HG03159 (cell line): ENCODE measurements around the gene MROH2B.
"Not testable (repeated sequence)": the region's sequence is repeated elsewhere in the genome, so short reads cannot be mapped to it uniquely, and the experiment has no call there.

Source experiments
- ATAC-seq: cut with Tn5 transposase; IDR thresholded peaks from one replicate; pipeline ENCODE4 v1.9.1; 2021; ENCODE audit warnings: mild to moderate bottlenecking, moderate library complexity; ENCODE audit not compliant: unreplicated experiment

The MROH2B gene

DNA sequence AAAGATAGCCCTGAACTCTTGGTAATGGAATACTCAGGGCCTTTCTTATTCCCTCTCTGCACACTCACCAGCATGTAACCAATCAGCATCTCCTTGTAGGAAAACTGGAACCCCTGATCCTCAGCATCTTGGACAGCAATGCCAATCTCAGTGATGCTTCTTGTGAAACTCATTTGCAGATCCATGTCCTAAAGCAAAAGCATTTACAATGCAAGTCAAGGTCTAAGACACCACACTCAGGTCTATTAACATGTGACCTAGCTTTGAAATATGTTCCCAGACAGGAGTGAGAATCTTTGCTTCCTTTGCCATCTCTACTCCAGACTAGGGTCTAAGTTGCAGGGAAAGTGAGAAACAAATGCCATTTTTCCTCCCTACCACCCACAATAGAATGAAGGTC is 38.2 kb downstream of the MROH2B start:
- ATAC-seq: no peak

DNA sequence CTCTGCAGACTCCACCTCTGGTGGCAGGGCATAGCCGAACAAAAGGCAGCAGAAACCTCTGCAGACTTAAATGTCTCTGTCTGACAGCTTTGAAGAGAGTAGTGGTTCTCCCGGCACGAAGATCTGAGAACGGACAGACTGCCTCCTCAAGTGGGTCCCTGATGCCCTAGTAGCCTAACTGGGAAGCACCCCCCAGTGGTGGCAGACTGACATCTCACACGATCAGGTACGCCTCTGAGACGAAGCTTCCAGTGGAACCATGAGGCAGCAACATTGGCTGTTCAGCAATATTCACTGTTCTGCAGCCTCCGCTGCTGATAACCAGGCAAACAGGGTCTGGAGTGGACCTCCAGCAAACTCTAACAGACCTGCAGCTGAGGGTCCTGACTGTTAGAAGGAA is 48.5 kb downstream of the MROH2B start:
- not testable (repeated sequence) for ATAC-seq

DNA sequence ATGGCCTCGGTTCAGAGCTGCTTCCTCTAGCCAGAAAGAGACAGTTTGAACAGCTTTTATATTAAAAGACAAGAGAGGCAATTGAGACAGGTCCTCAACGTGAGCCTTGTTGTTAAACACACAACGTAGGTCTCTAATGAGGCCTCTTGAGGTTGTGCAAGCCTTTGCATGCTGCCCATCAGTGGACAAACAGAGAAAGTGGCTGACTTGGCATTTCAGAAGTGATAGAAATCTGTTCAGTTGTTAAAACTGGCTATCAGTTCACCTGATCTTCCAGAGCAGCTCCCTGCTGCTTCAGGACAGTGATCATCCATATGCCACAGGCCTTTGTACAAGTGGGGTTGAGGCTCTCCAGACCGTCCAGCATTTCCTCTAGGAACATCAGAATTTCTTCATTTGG is 58.8 kb downstream of the MROH2B start:
- ATAC-seq: no peak

DNA sequence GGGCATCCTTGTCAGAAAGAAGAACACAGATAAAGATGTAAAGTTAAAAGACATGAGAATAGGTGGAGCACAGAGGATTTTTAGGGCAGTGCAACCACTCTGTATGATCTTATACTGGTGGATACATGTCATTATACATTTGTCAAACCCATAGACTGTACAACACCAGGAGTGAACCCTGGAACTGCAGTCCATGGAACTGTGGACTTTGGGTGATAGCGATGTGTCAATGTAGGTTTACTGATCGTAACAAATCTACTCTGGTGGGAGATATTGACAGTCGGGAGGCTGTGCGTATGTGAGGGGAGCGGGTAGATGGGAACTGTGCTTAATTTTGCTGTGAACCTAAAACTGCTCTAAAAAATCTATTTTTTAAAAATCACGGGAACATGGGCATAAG is 60.6 kb downstream of the MROH2B start:
- ATAC-seq: no peak

DNA sequence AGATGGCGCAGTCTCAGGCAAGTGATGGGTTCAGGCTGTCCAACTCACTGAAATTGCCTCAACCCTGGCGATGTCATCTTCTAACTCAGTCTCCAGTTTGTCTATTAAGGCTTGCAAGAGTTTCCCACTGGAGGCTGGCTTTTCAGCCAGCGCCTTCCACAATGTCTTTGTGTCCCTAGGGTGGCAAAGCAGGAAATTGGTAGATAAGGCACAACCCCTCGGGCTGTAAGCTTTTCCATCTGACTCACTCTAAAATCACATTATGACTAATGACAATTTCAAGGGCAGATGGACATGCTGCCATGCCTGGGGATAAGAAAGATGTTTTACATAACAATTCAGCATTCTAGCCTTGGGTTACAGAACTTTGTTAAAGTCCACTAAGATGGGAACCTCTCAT is 61.9 kb downstream of the MROH2B start:
- no peak for ATAC-seq

DNA sequence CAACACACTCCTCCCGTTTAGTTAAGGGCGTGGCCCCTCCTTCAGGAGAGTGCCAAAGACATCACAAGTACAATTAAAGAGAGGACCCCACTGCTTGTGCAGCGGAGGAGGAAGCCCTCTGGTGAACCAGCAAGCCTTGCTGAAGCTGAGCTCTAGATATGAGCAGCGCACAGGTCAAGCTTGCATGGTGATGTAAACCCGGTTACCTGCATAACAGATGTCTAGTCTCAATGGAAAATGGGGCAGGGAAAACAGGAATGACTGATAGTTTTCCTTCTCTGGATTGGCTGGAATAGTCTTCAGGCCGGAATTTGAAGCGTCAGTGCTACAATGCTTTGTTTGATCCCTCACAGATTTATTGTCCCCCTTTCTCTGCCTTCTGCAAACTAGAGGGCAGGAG is 66.2 kb downstream of the MROH2B start:
- no peak for ATAC-seq

DNA sequence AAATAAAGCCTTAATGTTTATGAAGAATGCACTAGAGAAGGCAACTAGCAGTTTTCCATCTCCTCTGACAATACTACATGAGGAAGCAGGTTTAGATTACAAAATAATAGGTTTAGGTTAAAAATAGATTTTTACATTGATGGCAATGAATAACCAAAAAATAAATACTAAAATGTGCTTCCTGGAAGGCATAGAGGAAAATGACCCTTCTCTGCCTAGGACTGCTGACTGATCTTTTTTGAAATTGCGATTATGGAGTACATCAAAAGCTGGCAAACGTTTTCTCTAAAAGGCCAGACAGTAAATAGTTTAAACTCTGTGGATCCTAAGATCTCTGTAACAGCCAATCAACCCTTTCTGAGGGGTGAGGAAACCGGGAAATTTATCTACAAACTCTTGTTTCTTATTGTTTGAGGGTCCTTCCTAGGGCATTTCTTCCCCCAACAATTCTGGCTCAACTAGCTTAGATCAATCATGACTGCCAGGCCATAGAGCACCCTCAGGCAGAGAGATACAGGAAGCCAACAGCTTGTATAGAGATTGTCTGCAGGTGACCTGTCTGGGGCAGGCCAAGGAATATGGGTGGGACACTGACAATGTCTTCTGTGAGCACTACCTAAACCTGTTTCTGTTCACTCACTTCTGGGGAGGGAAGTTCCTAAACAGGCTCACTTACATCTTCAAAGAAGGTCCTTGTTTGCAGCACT is 67.3 kb downstream of the MROH2B start:
- ATAC-seq: no peak

DNA sequence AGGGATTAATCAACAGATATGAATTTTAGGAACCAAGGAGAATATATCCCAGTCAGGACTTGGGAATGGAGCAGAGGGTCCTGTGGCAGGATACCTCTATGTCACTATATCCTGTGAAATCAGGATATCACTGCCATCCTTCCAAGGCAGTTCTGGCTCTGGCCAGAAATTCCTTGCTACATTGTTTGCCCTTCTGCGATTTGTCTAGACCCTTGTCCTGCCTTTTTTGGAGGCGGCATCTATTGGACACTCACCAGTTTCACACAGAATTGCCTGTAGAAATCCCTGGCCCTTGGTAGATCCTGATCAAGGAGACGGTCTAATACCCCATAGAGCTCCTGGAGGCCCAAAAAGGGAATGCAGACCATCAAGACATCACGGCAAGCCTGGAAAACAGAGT is 71.2 kb downstream of the MROH2B start:
- ATAC-seq: no peak

DNA sequence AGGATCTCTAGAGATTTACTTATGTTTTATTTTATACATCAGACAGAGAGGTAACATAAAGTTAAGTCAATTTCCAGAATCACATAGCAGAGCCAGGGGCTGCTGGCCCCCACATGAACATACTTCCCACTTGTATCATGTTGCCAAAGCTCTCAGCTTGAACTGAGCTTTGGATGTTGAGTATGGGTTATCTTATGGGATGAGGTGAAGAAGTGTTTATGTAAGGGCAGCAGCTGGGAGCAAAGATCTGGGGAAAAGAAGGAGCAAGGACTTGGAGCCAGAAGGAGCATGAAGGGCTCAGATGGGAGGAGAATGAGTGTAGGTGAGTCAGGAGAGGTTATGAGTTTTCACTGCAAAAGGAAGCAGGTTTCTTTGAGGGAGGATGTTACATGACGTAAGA is 72.0 kb downstream of the MROH2B start:
- ATAC-seq: no peak

DNA sequence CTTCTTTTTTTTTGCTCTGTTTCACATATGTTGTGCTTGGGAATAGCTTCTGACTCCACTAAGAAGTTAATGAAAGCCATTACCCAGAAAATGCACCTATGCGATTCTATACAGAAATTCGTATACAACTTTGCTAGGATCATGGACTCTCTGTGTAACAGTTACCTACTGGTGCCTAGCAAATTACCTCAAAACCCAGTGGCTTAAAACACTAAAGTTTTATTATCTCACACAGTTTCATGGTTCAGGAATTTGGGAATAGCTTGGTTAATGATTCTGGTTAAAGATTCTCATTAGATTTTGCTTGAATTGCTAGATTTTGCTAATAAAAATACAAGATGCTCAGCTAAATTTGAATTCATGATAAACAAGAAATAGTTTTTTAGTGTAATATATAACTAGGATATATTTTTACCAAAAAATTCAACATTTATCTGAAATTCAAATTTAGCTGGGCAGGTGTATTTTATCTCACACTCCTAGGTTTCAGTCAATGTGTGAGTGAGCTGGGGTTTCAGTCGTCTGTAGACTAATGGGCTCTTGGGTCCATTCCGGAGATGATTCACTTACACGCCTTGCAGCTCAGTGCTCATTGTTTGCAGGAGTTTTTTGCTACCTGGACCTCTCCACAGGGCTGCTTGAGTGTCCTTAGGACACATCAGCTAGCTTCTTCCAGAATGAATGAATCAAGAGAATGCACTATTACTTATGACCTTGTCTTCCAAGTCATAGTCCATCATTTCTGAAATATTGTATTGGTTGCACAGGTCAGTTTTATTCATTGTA is 75.1 kb downstream of the MROH2B start:
- ATAC-seq: no peak

DNA sequence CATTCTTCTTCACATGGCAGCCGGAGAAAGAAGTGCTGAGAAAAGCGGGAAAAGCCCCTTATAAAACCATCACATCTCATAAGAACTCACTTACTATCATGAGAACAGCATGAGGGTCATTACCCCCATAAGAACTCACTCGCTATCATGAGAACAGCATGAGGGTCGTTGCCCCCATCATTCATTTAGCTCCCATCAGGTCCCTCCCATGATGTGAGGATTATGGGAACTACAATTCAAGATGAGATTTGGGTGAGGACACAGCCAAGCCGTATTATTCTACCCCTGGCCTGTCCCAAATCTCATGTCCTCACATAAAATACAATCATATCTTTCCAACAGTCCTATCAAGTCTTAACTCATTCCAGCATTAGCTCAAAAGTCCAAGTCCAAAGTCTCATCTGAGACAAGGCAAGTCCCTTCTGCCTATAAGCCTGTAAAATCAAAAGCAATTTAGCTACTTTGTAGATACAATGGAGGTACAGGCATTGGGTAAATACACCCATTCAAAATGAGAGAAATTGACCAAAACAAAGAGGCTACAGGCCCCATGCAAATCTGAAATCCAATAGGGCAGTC is 79.1 kb downstream of the MROH2B start:
- no peak for ATAC-seq

DNA sequence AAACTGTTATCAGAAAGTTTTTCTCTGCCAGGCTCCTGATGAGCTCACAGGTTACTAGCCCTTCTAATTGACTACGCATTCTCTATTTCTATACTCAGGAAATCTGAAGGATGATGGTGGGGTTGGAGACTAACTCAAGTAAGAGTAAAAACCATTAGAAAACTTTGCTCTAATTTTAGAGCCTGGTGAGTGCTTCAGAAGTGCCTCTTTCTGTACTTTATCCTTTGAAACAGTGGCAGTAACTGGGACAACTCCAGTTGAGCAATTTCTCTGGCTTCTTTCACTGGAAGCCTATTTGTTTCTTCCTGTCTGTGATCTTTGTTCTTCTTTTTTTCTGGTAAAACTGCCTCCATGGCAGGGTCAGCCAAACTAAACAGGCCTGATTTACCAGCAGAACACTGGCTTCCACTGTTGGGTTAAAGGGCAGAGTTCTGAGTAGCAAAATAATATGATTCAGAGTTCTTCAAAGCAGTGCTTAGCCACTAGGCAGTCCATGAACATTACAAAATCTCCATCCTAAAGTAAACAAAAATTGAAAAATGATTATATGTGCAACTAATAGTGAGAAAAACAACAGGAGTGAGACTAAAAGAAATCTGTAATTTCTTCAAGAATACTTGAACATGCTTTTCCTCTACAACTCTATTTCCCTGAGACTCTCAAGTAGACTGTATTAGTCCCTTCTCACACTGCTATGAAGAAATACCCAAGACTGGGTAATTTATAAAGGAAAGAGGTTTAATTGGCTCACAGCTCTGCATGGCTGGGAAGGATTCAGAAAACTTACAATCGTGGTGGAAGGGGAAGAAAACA is 79.8 kb downstream of the MROH2B start:
- ATAC-seq: no peak

DNA sequence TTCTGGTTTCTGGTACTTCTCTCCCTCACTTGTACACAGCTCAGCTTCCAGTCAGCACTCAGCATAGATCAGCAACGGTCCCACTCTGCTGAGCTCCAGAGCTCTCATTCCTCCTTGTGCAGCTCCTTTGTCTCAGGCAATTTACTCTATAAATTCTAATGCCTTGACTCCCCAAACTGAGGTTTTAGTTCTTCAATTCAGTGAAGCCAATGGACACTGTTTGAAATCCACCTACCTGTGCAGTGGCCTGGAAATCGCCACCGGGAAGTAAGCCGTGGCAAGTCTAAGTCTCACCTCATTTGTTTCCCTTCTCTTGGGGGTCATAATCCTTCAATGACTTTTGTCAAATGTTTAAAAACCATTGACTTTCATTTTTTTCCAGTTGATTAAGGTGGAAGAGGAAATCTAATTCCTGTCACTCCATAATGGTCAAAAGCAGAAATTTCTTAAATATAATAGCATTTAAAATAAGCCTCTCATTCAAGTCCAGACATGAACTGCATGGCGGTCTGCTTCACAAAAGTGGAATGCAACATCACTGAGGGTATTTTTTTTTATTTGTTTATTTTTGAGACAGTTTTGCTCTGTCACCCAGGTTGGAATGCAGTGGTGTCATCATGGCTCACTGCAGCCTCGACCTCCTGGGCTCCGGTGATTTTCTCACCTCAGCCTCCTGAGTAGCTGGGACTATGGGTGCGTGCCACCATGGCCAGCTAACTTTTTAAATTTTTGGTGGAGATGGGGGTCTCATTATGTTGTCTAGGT is 82.2 kb downstream of the MROH2B start:
- no peak for ATAC-seq

DNA sequence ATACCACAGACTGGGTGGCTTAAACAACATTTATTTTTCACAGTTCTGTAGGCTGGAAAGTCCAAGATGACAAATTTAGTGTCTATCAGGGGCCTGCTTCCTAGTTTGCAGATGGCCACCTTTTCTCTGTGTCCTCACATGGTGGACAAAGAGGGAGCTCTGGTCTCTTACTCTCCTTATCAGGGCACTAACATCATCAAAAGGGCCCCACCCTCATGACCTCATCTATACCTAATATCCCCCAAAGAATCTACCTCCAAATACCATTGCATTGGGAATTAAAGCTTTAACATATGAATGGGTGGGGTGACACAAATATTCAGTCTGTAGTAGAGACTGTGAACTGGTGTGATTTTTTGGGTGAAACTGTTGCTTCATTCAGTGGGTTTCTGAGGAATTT is 83.8 kb downstream of the MROH2B start:
- no peak for ATAC-seq

DNA sequence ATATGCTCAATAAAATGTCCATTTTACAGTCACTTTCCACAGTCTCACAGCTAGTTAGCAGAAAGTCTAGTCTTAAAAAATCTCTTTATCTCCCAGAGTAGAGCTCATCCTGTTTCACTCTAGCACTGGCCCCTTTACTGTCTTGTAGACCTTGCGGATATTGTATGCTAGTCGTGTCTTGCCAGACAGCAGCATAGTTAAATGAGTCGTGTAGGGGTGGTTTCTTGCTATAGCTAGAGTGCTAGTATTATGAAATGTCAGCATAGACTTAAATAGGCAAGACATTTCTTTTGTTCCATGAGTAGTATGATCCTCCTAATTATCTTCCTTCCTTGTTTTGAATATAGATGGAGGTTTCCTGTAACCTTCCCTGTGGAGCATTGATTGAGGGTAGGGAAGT is 84.5 kb downstream of the MROH2B start:
- no peak for ATAC-seq

DNA sequence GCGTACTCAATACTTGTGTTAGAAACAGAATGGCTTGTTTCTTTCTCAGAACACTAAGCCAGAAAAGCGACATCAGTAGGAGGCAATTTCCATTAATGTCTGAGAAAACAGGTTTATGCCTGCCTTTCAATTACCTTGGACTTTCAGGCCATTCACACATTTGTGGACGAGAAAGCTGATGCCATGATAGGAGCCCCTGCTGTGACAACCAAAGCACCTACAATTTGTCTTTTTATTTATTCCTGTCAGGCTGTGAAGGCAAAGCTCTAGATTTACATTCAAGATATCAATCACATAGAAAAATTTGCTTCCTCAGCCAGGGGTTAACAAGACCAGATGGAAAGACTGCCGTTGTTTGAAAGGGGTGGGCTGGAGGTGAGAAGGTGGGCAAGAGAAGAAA is 85.6 kb downstream of the MROH2B start:
- ATAC-seq: no peak

DNA sequence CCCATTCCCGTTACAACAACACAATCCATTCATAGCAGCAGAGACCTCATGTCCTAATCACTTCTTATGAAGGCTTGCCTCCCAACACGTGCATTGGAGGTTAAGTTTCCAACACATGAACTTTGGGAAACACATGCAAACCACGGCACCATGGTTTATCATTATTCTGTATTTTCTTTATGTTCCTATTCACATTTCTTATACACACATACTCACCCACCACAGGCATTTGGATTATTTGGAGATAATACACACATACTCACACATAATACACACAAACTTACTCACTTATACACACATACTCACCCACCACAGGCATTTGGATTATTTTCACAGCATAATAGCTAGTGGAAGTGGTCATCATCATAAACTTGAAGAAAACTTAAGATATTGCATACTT is 86.3 kb downstream of the MROH2B start:
- no peak for ATAC-seq

DNA sequence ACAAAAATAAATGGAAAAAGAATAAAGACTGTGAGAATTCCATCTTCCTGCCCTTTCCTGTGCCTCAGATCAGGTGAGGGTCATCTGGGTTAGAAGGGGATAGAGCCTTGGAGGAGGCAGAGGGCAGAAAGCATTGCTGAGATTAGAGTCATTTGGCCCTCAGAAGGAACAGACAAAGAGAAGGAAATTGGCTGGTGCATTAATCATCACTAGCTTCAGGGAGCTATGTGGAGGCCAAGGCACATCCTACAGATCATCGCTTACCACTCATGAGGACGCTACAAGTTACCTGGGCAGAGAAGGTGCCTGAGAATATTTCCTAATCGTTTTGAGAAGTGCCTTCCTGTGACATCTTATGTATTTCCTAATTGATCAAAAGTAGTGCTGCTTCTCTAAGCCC is 87.4 kb downstream of the MROH2B start:
- ATAC-seq: no peak

DNA sequence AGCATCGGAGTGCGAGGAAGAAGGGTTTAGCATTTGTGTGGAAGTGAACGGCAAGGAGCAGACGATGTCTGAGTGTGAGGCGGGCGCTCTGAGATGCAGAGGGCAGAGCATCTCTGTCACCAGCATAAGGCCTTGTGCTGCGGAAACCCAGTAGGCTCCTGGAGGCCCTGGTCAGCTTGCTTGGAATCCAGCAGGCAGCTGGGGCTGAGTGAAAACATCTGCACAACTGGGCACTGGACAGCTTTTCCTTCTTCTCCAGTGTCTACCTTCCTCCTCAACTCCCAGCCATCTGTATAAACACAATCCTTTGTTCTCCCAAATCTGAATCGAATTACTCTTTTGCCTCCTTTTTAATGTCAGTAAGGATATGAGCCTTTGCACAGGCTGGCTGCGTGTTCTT is 89.7 kb downstream of the MROH2B start:
- no peak for ATAC-seq

DNA sequence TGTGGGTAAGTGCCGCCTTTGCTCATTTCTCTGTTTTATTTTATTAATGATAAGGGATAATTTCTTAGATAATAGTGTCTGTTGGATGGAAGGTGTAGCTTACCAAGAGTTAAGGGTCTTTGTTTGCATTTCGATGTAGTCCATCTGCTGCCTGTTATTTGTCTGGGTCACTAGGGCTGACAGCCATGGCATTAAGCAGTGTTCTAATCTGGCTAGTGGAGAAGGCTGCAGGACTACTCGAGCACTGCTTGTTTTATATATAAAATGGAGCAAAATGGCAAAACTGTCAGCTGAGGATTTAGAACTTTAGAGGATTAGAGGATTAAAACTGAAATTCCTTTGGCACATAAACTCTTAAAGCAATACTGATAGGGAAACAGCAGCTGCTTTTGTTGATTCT is 94.3 kb downstream of the MROH2B start:
- no peak for ATAC-seq

DNA sequence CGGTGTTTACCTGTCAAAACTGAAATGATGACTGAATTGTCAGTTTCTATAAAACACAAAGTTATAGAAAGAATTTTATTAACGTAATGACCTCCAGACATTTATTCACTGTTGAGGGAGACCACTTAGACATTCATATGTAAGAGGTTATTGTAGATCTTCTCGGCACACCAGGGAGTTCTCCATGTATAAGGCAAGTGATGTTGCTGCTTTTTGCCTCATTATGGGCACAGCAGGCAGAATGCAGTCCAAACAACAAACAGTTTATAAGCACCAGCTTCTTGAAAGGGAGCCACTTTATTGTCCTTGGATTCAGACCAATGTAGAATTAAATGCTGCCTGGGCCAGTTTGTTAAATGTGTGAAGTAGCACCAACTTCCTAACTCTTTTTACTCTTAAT is 95.1 kb downstream of the MROH2B start:
- ATAC-seq: no peak
